Iris pigment epithelial cell (primary cell): Measurements from ENCODE around the gene SDHB.

Experiments
- DNase-seq: peaks from one replicate; pipeline ENCODE4 v3.0.0-alpha.2; 2011; ENCODE audit warnings: low read depth

SDHB gene

GRCh38 chr1:17045634-17046333, 8.0 kb downstream of the SDHB start:
- DNase-seq: peak; percentile 73

GRCh38 chr1:17045150-17045549, 8.7 kb downstream of the SDHB start:
- DNase-seq: no peak

- DNase-seq: no peak
These were observed 10.2 kb downstream of the SDHB start for GRCh38 chr1:17043676-17044075.

GRCh38 chr1:17040135-17040534, 13.7 kb downstream of the SDHB start:
- no peak for DNase-seq

- DNase-seq: no peak
These were observed 14.3 kb downstream of the SDHB start for GRCh38 chr1:17039522-17039921.

- no peak for DNase-seq
These were observed 20.4 kb downstream of the SDHB start for GRCh38 chr1:17033481-17033880.

- DNase-seq: no peak
These were observed 21.1 kb downstream of the SDHB start for GRCh38 chr1:17032741-17033140.

- DNase-seq: no peak
These were observed 22.4 kb downstream of the SDHB start for GRCh38 chr1:17031436-17031835.

- no peak for DNase-seq
These were observed 23.6 kb downstream of the SDHB start for GRCh38 chr1:17030206-17030605.

GRCh38 chr1:17028662-17029188, 25.1 kb downstream of the SDHB start:
- DNase-seq: no peak

GRCh38 chr1:17027900-17028299, 25.9 kb downstream of the SDHB start:
- no peak for DNase-seq

- DNase-seq: no peak
These were observed 26.4 kb downstream of the SDHB start for GRCh38 chr1:17027403-17027802.

GRCh38 chr1:17024721-17025120, 29.1 kb downstream of the SDHB start:
- DNase-seq: no peak

- no peak for DNase-seq
These were observed 30.3 kb downstream of the SDHB start for GRCh38 chr1:17023573-17023972.

GRCh38 chr1:17023102-17023501, 30.7 kb downstream of the SDHB start:
- no peak for DNase-seq

- DNase-seq: no peak
These were observed 31.9 kb downstream of the SDHB start for GRCh38 chr1:17021896-17022295.

GRCh38 chr1:17020502-17020901, 33.3 kb downstream of the SDHB start:
- DNase-seq: no peak

- no peak for DNase-seq
These were observed 35.0 kb downstream of the SDHB start for GRCh38 chr1:17018849-17019248.

GRCh38 chr1:17017435-17017834, 36.4 kb downstream of the SDHB start:
- DNase-seq: no peak

GRCh38 chr1:17016317-17016661, 37.5 kb downstream of the SDHB start:
- peak; percentile 70 for DNase-seq

- DNase-seq: no peak
These were observed 38.9 kb downstream of the SDHB start for GRCh38 chr1:17014671-17015567.

GRCh38 chr1:17013491-17014320, 40.1 kb downstream of the SDHB start:
- DNase-seq: no peak
